Endothelial cell (in vitro differentiated cells): ENCODE results near the gene CD209. TPM values are rescaled to one million over a fixed set of nuclear protein-coding genes. Genes with fewer than 3 reads are reported as not detected.
"Not testable (repeated sequence)": the region's sequence is repeated elsewhere in the genome, so short reads cannot be mapped to it uniquely, and the experiment has no call there.

ENCODE experiments used
- DNase-seq: peaks from one replicate; pipeline ENCODE4 v3.0.0; 2021; ENCODE audit warnings: low spot score
- H3K27ac Mint-ChIP-seq: one replicate; pipeline ENCODE4 v1.8.0; 2021; ENCODE audit warnings: mixed read lengths, inconsistent platforms; ENCODE audit not compliant: unreplicated experiment
- H3K27me3 Mint-ChIP-seq: one replicate; pipeline ENCODE4 v1.8.0; 2021; ENCODE audit warnings: mild to moderate bottlenecking, moderate library complexity, mixed read lengths, inconsistent platforms; ENCODE audit not compliant: unreplicated experiment
- H3K36me3 Mint-ChIP-seq: one replicate; pipeline ENCODE4 v1.8.0; 2021; ENCODE audit warnings: mild to moderate bottlenecking, low read depth, mixed read lengths, inconsistent platforms; ENCODE audit not compliant: unreplicated experiment
- H3K4me1 Mint-ChIP-seq: one replicate; pipeline ENCODE4 v1.8.0; 2021; ENCODE audit warnings: mild to moderate bottlenecking, mixed read lengths, inconsistent platforms; ENCODE audit not compliant: unreplicated experiment
- H3K4me3 Mint-ChIP-seq: one replicate; pipeline ENCODE4 v1.8.0; 2021; ENCODE audit warnings: mild to moderate bottlenecking, mixed read lengths, inconsistent platforms; ENCODE audit not compliant: unreplicated experiment
- H3K9me3 Mint-ChIP-seq: one replicate; pipeline ENCODE4 v1.8.0; 2021; ENCODE audit warnings: mixed read lengths, inconsistent platforms; ENCODE audit not compliant: unreplicated experiment
- CTCF ChIP-seq: fragments of 200-600 bp; sonication (generic); IDR thresholded peaks from one replicate; pipeline ENCODE4 v1.5.0; 2021; ENCODE audit warnings: antibody characterized with exemption; ENCODE audit not compliant: unreplicated experiment
- total RNA-seq: library from RNA; stranded (reverse); fragmentation: NEBNext Ultra II Directional; extraction: Animal tissue kit (Norgen Biotek cat#: 25700); gene quantifications from one replicate; pipeline ENCODE4 v1.2.1, GENCODE V29; 2021; ENCODE audit not compliant: unreplicated experiment

The CD209 gene
- total RNA-seq, 1 donor from 2014 or later = not detected

DNA sequence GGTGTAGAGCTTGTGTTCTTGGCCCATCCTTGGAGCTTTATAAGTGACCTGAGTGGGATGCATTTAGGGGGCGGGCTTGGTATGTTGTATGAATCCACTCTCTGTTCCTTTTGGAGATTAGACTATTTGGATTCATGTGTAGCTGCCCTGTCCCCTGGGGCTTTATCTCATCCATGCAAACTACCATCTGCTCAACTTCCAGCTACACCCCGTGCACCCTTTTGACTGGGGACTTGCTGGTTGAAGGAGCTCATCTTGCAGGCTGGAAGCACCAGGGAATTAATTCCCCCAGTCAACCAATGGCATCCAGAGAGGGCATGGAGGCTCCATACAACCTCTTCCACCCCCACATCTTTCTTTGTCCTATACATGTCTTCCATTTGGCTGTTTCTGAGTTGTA is 21.8 kb upstream of the CD209 start:
- H3K36me3 Mint-ChIP-seq = no peaks in the 10 kb centered on the region
- no peaks in the 10 kb centered on the region for H3K4me1 Mint-ChIP-seq
- no peak overlapping the region for H3K27ac Mint-ChIP-seq
- H3K27me3 Mint-ChIP-seq = peaks cover 2% of the 10 kb centered on the region
- H3K9me3 Mint-ChIP-seq = no peaks in the 10 kb centered on the region
- no peak overlapping the region for H3K4me3 Mint-ChIP-seq
- DNase-seq = no peak
- no peak for TF ChIP-seq CTCF

DNA sequence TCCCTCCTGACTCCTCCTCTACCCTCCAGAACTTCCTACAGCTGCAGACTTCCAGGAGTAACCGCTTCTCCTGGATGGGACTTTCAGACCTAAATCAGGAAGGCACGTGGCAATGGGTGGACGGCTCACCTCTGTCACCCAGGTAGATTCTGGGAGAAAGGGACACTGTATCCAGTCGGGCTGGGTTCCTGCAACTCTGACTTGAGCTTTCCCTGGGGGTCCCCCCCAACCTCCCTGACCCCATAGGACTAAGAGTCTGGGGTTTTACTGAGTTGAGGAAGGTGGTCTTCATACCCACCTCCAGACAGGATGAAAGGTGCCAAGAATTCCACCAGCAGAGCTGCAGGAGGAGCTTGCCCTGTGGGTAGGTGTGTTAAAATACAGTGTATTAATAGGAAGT is 20.2 kb upstream of the CD209 start:
- H3K27me3 Mint-ChIP-seq = peaks cover 6% of the 10 kb centered on the region

DNA sequence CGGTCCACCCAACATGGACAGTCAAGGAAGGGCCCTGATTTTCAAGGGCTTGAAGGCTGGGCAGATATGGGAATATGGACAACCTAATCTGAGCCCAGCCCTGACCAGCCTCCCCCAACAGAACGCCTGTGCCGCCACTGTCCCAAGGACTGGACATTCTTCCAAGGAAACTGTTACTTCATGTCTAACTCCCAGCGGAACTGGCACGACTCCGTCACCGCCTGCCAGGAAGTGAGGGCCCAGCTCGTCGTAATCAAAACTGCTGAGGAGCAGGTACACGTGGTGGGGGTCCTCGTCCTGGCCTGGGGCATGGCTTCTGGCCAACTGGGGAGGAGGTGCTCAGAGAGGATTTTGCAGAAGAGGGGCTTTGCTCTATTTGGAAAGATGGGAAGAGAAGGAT is 19.2 kb upstream of the CD209 start:
- no peaks in the 10 kb centered on the region for H3K36me3 Mint-ChIP-seq
- peaks cover 6% of the 10 kb centered on the region for H3K9me3 Mint-ChIP-seq
- TF ChIP-seq CTCF = no peak
- H3K4me3 Mint-ChIP-seq = no peak overlapping the region
- no peak overlapping the region for H3K27ac Mint-ChIP-seq
- no peaks in the 10 kb centered on the region for H3K4me1 Mint-ChIP-seq
- DNase-seq = no peak
- H3K27me3 Mint-ChIP-seq = peaks cover 6% of the 10 kb centered on the region

More for the DNA sequence above, 20.2 kb upstream of the CD209 start:
- H3K36me3 Mint-ChIP-seq = no peaks in the 10 kb centered on the region
- H3K9me3 Mint-ChIP-seq = peaks cover 2% of the 10 kb centered on the region
- no peak overlapping the region for H3K27ac Mint-ChIP-seq
- TF ChIP-seq CTCF = no peak
- H3K4me1 Mint-ChIP-seq = no peaks in the 10 kb centered on the region
- H3K4me3 Mint-ChIP-seq = no peak overlapping the region
- no peak for DNase-seq

- not testable (repeated sequence) for H3K4me1 Mint-ChIP-seq, H3K27ac Mint-ChIP-seq, H3K4me3 Mint-ChIP-seq, H3K9me3 Mint-ChIP-seq, DNase-seq, H3K27me3 Mint-ChIP-seq, H3K36me3 Mint-ChIP-seq
Measured at GRCh38 chr19:7765043-7765442, 17.7 kb upstream of the CD209 start.

DNA sequence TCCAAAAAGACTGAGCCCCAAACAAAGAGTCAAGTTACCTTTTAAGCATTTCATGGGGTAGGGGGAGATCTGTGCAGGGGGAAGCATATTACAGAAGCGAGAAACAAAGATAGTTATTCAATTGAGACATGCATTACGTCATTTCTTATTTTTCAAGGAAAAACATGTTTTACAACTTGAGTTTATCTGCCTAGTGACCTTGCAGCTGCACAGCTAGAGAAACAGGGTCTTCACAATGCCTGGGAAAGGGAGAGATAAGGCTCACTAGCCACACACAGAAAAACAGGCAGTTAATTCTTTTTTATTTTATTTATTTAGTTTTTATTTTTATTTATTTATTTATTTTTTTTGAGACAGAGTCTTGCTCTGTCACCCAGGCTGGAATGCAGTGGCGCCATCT is 16.8 kb upstream of the CD209 start:
- not testable (repeated sequence) for H3K9me3 Mint-ChIP-seq, H3K4me1 Mint-ChIP-seq, H3K27me3 Mint-ChIP-seq, H3K4me3 Mint-ChIP-seq, H3K27ac Mint-ChIP-seq, H3K36me3 Mint-ChIP-seq, DNase-seq

DNA sequence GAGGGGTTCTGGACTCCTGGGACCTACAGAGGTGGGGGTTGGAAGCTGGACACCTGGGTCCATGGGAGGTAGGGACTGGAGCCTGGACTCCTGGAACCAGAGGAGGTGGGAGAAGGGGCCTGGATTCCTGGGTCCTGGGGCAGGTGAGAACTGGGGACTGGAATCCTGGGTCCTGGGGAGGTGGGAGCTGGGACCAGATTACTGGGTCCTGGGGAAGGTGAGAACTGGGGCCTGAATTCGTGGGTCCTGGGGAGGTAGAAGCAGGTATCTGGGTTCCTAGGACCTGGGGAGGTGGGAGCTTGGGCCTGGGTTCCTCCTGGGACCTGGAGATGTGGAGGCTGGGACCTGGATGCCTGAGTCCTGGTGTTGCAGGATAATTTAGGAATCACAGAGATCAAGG is 16.4 kb upstream of the CD209 start:
- no peak overlapping the region for H3K4me3 Mint-ChIP-seq
- peaks cover 5% of the 10 kb centered on the region for H3K36me3 Mint-ChIP-seq

More for the DNA sequence above, 16.4 kb upstream of the CD209 start:
- H3K27me3 Mint-ChIP-seq = peaks cover 6% of the 10 kb centered on the region
- no peak overlapping the region for H3K27ac Mint-ChIP-seq
- H3K9me3 Mint-ChIP-seq = peaks cover 8% of the 10 kb centered on the region
- TF ChIP-seq CTCF = no peak
- no peak for DNase-seq
- no peaks in the 10 kb centered on the region for H3K4me1 Mint-ChIP-seq
